HPDE6-E6E7 (cell line): ENCODE measurements around the gene SERPINF2.
"Not testable (repeated sequence)": the region's sequence is repeated elsewhere in the genome, so short reads cannot be mapped to it uniquely, and the experiment has no call there.

Experiments
- DNase-seq: peaks from one replicate; pipeline ENCODE4 v3.0.0; 2011; ENCODE audit warnings: missing footprints; ENCODE audit errors: extremely low spot score

The SERPINF2 gene

DNA sequence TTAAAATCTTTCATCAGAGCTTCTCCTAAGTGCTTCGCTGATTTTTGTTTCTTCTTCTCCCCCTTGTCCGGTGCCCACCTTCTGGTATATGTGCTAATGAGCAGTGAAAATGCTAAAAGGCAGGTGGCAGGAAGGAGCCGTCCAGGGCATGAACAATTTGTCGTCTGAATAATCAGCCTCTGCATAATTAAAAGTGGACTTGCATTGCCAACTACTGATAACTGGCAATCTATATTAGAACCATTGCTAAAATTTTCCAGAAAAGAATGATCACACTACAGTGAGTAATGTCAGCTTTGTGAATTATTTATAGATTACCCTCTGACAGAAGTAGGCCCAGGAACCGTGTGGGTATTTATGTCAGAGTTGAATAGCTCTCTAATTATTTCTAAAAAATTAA lies 47.3 kb downstream of the SERPINF2 start:
- no peak for DNase-seq

GRCh38 chr17:1792495-1793446 lies 50.1 kb downstream of the SERPINF2 start:
- DNase-seq: no peak

GRCh38 chr17:1793447-1793806 lies 50.8 kb downstream of the SERPINF2 start:
- no peak for DNase-seq

DNA sequence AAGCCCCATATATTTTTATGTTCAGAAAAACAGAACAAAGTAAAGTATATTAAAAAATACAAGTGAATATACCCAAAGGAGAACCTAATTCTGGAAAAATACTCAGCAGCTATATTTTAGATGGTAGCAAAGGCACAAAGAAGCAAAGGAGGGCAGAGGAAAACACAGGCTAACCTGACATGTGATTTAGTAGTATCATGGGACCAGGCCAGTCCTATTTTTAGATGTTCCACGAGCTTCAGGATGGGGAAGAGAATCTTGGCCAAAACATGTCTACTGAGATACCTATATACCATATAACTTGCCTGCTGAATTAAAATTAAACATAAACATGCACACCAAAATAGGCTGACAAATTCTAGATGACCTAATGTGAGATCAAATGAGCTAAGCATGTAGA lies 54.1 kb downstream of the SERPINF2 start:
- no peak for DNase-seq

GRCh38 chr17:1797323-1797722 lies 54.7 kb downstream of the SERPINF2 start:
- no peak for DNase-seq

DNA sequence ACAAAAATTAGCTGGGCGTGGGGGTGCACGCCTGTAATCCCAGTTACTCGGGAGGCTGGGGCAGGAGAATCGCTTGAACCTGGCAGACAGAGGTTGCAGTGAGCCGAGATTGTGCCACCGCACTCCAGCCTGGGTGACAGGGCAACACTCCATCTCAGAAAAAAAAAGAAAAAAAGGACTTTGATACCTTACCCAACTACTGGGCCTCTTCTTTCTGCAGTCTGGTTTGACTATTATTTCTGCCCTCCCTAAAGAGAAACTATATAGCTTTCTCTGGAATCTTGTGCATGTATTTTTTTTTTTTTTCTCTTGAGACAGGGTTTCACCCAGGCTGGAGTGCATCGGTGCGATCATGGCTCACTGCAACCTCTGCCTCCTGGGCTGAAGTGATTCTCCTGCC lies 55.2 kb downstream of the SERPINF2 start:
- DNase-seq: not testable (repeated sequence)

GRCh38 chr17:1800240-1800639 lies 57.6 kb downstream of the SERPINF2 start:
- no peak for DNase-seq

DNA sequence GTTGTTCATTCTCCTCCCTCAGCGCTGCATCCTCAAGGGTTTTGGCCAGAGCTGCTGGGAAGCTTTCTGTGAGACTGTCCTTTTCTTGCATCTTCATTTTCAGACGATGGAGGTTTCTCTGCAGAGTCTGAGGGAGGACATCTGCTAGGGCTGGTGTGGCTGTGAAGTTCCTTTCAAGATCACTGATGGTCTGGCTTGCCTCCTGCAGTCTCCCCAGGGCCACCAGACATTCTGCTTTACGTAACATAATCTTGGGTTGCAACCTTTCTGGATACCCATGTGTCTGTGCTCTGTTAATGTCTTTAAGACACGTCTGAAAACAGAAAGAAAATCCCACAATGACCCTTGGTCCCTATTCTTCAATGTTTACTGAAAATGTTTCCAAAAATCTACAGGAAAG lies 58.0 kb downstream of the SERPINF2 start:
- DNase-seq: no peak

DNA sequence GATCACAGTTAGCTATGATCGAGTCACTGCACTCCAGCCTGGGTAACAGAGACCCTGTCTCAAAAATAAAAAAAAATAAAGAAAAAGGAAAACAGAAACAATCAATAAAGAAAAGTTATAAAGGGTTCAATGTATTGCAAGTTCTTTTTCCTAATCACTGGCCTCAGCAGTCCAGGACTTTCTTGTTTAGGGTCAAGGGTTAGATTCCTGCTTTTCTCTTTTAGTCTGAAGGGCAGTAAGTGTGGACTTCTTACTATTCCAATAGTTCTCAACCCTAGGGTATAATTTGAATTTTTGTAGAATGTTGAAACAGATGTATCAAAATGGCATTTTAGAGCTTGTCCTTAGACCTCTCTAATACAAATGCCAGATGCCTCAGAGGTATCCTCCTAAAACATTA lies 59.8 kb downstream of the SERPINF2 start:
- DNase-seq: no peak

- no peak for DNase-seq
Observed at GRCh38 chr17:1803280-1803679, 60.6 kb downstream of the SERPINF2 start.
